Measurements from ENCODE around the gene NNMT. TPM values are rescaled to one million over a fixed set of nuclear protein-coding genes. Genes with fewer than 3 reads are reported as not detected.
A peak's percentile ranks its signal among the peaks of the same experiment; 100 is the strongest.

NNMT gene
- polyA plus RNA-seq, 1 of the 3 experiments (the other 2 are of a cell fraction), result 84.6 TPM

- Histone ChIP-seq H3K9ac (no peak overlapping the region), H3K4me2 (no peak overlapping the region), H3K4me3 (ENCODE audit: low read depth in 2 of 2, low read length in 1 of 2) (no peak overlapping the region), H3K36me3 (replicated peaks in 1 of 2; ENCODE audit: control insufficient read depth in 1 of 2, insufficient read depth in 2 of 2, low read length in 1 of 2) (no peaks in the 10 kb centered on the region), H3K4me1 (ENCODE audit: control insufficient read depth in 1 of 2, insufficient read depth in 2 of 2, low read depth in 1 of 2, low read length in 1 of 2) (peaks cover 7% of the 10 kb centered on the region in 2 experiments; a peak in 3 of 4 replicates), H3K9me3 (no peaks in the 10 kb centered on the region), H3F3A (replicated peaks; ENCODE audit: insufficient read depth) (no peaks in the 10 kb centered on the region), H2AFZ (ENCODE audit: low read depth) (no peak overlapping the region), H3K9me2 (no peaks in the 10 kb centered on the region), H3K27me3 (ENCODE audit: insufficient read depth) (no peaks in the 10 kb centered on the region), H4K20me1 (ENCODE audit: insufficient read depth) (no peaks in the 10 kb centered on the region), H3K27ac (ENCODE audit: low read depth in 2 of 2, low read length in 1 of 2) (peak overlapping the region in 1 of 2 experiments; percentile 39; a peak in 2 of 4 replicates), H3K79me2 (ENCODE audit: insufficient read depth) (no peaks in the 10 kb centered on the region)
- 58% methylated on average over 2 of the region's 2 CpGs for WGBS (ENCODE audit: low lambda C conversion rate)
- POLR2A ChIA-PET, result no interaction called here
- no peak for TF ChIP-seq NRF1 (IDR thresholded peaks at IDR 0.05; ENCODE audit: low read depth, low read length)
- peak; percentile 49 for TF ChIP-seq GATA2 (CRISPR knock-in tag; IDR thresholded peaks at IDR 0.05)
- TF ChIP-seq TEAD4 (IDR thresholded peaks at IDR 0.05; ENCODE audit: borderline replicate concordance, insufficient read depth), result no peak
- TF ChIP-seq RCOR1 (IDR thresholded peaks at IDR 0.05; ENCODE audit: low read length), result no peak
- CTCF ChIA-PET, result interaction anchor here (15.2 kb wide), 1 partner anchor 24 kb away, joined by 143 read pairs; no protein-coding TSS in a partner anchor
- peak; percentile 48 for DNase-seq
Observed at GRCh38 chr11:114284021-114284420, 12.2 kb upstream of the NNMT start.

- no peak overlapping the region for H3K27ac ChIP-seq (ENCODE audit: low read depth in 2 of 2, low read length in 1 of 2)
- no peaks in the 10 kb centered on the region for H3K9me3 ChIP-seq
- no peak overlapping the region for H3K4me2 ChIP-seq
- 87% methylated on average over 7 of the region's 7 CpGs for WGBS (ENCODE audit: low lambda C conversion rate)
- H3K9me2 ChIP-seq, result no peaks in the 10 kb centered on the region
- H2AFZ ChIP-seq (ENCODE audit: low read depth), result no peak overlapping the region
- no peak overlapping the region for H3K9ac ChIP-seq
- CTCF ChIA-PET, result interaction anchor here (0.7 to 15.2 kb wide), 2 partner anchors 19 to 25 kb away, joined by 3 to 143 read pairs; no protein-coding TSS in a partner anchor
- no peaks in the 10 kb centered on the region for H3K27me3 ChIP-seq (ENCODE audit: insufficient read depth)
- H3K4me1 ChIP-seq (ENCODE audit: control insufficient read depth in 1 of 2, insufficient read depth in 2 of 2, low read depth in 1 of 2, low read length in 1 of 2), result peaks cover 7% of the 10 kb centered on the region in 2 experiments; a peak in 3 of 4 replicates
- no peaks in the 10 kb centered on the region for H4K20me1 ChIP-seq (ENCODE audit: insufficient read depth)
- H3K79me2 ChIP-seq (ENCODE audit: insufficient read depth), result no peaks in the 10 kb centered on the region
- no peak for DNase-seq
- H3K4me3 ChIP-seq (ENCODE audit: low read depth in 2 of 2, low read length in 1 of 2), result no peak overlapping the region
- POLR2A ChIA-PET, result no interaction called here
- TF ChIP-seq MXI1 (IDR thresholded peaks at IDR 0.05; ENCODE audit: low read depth, low read length) (no peak), IRF3 (IDR thresholded peaks at IDR 0.05; ENCODE audit: low read depth, low read length) (no peak), RAD21 (IDR thresholded peaks at IDR 0.05; ENCODE audit: low read length) (no peak), TCF12 (IDR thresholded peaks at IDR 0.05) (no peak), PBX3 (IDR thresholded peaks at IDR 0.05) (no peak), RXRA (IDR thresholded peaks at IDR 0.05; ENCODE audit: borderline replicate concordance, low read depth) (no peak), FOXJ3 (CRISPR knock-in tag; IDR thresholded peaks at IDR 0.05) (no peak), EP300 (IDR thresholded peaks at IDR 0.05; ENCODE audit: borderline replicate concordance in 1 of 2, low read depth in 1 of 2, low read length in 1 of 2) (no peak), TEAD4 (IDR thresholded peaks at IDR 0.05; ENCODE audit: borderline replicate concordance, insufficient read depth) (no peak), RCOR1 (IDR thresholded peaks at IDR 0.05; ENCODE audit: low read length) (no peak), NFIC (IDR thresholded peaks at IDR 0.05; ENCODE audit: borderline replicate concordance) (no peak), RFX5 (IDR thresholded peaks at IDR 0.05; ENCODE audit: low read length) (no peak), SMC3 (IDR thresholded peaks at IDR 0.05; ENCODE audit: low read depth, low read length) (no peak), FOSL2 (IDR thresholded peaks at IDR 0.05; ENCODE audit: borderline replicate concordance, low read depth) (no peak), GABPA (IDR thresholded peaks at IDR 0.05; ENCODE audit: low read depth) (no peak), JUND (IDR thresholded peaks at IDR 0.05) (no peak)
- TF ChIP-seq, protein P1, sequence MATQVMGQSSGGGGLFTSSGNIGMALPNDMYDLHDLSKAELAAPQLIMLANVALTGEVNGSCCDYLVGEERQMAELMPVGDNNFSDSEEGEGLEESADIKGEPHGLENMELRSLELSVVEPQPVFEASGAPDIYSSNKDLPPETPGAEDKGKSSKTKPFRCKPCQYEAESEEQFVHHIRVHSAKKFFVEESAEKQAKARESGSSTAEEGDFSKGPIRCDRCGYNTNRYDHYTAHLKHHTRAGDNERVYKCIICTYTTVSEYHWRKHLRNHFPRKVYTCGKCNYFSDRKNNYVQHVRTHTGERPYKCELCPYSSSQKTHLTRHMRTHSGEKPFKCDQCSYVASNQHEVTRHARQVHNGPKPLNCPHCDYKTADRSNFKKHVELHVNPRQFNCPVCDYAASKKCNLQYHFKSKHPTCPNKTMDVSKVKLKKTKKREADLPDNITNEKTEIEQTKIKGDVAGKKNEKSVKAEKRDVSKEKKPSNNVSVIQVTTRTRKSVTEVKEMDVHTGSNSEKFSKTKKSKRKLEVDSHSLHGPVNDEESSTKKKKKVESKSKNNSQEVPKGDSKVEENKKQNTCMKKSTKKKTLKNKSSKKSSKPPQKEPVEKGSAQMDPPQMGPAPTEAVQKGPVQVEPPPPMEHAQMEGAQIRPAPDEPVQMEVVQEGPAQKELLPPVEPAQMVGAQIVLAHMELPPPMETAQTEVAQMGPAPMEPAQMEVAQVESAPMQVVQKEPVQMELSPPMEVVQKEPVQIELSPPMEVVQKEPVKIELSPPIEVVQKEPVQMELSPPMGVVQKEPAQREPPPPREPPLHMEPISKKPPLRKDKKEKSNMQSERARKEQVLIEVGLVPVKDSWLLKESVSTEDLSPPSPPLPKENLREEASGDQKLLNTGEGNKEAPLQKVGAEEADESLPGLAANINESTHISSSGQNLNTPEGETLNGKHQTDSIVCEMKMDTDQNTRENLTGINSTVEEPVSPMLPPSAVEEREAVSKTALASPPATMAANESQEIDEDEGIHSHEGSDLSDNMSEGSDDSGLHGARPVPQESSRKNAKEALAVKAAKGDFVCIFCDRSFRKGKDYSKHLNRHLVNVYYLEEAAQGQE (IDR thresholded peaks at IDR 0.05; ENCODE audit: low read depth, low read length), result no peak
- TF ChIP-seq, protein P2, sequence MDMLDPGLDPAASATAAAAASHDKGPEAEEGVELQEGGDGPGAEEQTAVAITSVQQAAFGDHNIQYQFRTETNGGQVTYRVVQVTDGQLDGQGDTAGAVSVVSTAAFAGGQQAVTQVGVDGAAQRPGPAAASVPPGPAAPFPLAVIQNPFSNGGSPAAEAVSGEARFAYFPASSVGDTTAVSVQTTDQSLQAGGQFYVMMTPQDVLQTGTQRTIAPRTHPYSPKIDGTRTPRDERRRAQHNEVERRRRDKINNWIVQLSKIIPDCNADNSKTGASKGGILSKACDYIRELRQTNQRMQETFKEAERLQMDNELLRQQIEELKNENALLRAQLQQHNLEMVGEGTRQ (IDR thresholded peaks at IDR 0.05; ENCODE audit: borderline replicate concordance, low read depth, low read length), result no peak
- TF ChIP-seq, protein P3, sequence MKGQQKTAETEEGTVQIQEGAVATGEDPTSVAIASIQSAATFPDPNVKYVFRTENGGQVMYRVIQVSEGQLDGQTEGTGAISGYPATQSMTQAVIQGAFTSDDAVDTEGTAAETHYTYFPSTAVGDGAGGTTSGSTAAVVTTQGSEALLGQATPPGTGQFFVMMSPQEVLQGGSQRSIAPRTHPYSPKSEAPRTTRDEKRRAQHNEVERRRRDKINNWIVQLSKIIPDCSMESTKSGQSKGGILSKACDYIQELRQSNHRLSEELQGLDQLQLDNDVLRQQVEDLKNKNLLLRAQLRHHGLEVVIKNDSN (IDR thresholded peaks at IDR 0.05; ENCODE audit: borderline replicate concordance, low read depth), result no peak
- no peaks in the 10 kb centered on the region for H3F3A ChIP-seq (replicated peaks; ENCODE audit: insufficient read depth)
- H3K36me3 ChIP-seq (replicated peaks in 1 of 2; ENCODE audit: control insufficient read depth in 1 of 2, insufficient read depth in 2 of 2, low read length in 1 of 2), result no peaks in the 10 kb centered on the region
Observed at GRCh38 chr11:114284914-114285313, 11.3 kb upstream of the NNMT start.
